NCI-H748 treated with DMSO at 0.1 percent for 48 hours (cell line): ENCODE data around the gene ZBTB7B.
"Not testable (repeated sequence)": the region's sequence is repeated elsewhere in the genome, so short reads cannot be mapped to it uniquely, and the experiment has no call there.

Experiments used
- DNase-seq: peaks from one replicate; lab custom pipeline; 2025; lab: John Stamatoyannopoulos, UW

ZBTB7B gene

GRCh38 chr1:154988058-154988954 lies 14.3 kb upstream of the ZBTB7B start:
- DNase-seq: no peak

DNA sequence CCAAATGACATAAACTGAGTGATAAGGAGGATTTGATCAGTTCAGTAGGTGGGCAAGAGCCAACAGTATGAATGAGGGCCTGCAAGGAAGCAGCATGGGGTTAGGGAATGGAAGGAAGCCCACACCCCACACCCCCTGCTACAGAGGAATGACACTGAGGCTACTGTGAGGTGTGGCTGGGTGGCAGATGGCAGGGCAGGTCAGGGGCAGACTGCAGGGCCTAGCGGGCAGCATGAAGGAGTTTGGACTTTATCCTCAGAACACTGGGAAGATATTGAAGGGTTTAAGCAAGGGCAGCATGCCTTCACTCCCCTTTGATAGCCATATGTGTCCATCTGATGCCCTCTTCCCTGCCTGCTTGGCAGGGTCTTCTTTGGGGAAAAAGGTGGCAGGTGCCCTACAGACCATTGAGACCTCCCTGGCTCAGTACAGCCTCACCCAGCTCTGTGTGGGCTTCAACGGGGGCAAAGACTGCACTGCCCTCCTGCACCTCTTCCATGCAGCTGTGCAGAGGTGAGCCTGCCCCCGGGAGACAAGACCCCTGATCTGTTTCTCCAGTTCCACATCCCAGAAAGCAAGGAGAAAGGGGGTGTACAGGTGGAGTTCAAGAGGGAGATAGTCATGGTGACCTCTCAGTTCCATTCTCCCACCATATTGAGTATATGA lies 13.3 kb upstream of the ZBTB7B start:
- no peak for DNase-seq

GRCh38 chr1:154990276-154990675 lies 12.3 kb upstream of the ZBTB7B start:
- DNase-seq: no peak

GRCh38 chr1:154992721-154993571 lies 9.7 kb upstream of the ZBTB7B start:
- DNase-seq: no peak

- no peak for DNase-seq
Measured at GRCh38 chr1:154993572-154994268, 8.9 kb upstream of the ZBTB7B start, which contains the start of gene LENEP. TSS of gene LENEP (plus strand) at chr1:154993586. CDS start at chr1:154993608, 22 bp downstream.

GRCh38 chr1:154994269-154994587 lies 8.4 kb upstream of the ZBTB7B start:
- no peak for DNase-seq

GRCh38 chr1:154994591-154994990 lies 8.0 kb upstream of the ZBTB7B start:
- no peak for DNase-seq

DNA sequence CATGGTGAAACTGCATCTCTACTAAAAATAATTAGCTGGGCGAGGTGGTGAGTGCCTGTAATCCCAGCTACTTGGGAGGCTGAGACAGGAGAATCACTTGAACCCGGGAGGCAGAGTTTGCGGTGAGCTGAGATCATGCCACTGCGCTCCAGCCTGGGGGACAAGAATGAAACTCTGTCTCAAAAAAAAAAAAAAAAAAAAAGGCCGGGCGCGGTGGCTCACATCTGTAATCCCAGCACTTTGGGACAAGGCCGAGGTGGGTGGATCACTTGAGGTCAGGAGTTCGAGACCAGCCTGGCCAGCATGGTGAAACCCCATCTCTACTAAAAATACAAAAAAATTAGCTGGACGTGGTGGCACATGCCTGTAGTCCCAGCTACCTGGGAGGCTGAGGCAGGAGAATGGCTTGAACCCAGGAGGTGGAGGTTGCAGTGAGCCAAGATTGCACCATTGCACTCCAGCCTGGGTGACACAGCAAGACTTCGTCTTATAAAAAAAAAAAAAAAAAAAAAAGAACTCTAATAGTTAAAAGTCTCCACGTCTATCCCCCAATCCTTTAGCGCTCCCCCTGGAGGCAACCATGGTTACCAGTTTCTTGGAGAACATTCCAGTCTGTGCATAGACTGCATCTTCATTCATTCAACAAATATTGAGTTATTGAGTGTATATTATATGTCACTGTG lies 7.2 kb upstream of the ZBTB7B start:
- DNase-seq: not testable (repeated sequence)

DNA sequence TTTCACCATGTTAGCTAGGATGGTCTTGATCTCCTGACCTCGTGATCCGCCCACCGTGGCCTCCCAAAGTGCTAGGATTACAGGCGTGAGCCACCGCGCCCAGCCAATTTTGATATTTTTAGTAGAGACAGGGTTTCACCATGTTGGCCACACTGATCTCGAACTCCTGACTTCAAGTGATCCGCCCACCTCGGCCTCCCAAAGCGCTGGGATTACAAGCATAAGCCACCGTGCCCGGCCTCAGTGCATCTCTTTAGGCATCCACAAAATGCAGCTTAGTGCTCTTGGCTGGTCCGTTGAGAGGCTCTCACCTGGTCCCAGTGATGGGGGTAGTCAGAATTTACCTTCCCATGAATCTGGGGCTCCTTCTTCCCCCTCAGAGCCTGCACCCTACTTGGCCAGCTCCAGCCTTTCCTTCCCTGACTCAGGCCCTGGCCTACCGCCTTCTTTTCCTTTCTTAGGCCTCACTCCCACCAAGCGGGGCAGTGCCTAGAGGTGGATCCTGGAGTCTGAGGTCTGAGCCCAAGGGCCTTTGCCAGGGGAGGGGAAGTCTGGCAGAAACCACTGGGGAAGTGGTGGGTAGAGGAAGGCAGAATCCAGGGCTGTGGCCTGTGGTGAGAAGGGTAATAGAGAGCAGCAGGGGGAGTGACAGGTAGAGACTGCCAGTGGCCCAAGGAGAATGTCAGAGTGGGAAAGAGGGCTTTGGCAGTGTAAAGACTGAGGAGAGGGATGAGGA lies 5.5 kb upstream of the ZBTB7B start:
- no peak for DNase-seq

GRCh38 chr1:154998201-154998780 lies 4.3 kb upstream of the ZBTB7B start:
- DNase-seq: no peak

DNA sequence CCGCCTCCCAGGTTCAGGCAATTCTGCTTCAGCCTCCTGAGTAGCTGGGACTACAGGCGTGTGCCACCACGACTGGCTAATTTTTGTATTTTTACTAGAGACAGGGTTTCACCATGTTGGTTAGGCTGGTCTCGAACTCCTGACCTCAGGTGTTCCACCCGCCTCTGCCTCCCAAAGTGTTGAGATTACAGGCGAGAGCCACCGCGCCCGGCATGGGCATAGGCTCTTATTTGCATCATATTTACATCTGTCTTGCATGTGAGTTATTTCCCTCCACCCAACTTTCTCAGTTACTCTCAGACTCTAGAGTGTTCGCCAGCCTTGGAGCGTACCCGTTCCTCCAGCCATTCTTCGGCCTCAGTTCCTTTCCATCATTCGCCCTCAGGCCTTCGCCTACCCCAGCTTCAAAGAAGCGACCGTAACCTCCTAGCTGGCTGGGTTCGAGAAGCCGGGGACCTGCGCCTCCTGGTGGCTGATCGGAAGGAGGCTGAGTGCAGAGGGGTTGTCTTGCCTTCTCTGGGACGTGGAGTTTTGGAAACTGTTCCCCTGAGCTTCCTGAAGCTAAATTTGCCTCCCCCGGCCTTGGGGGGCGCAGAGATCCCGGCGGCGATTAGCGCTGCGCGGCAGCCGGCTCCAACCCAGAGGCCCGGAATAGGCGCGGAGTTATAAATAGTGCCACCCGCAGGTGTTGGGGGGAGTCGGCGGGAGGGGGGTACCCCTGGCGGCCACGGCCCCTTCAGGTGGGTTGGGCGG lies 3.6 kb upstream of the ZBTB7B start:
- peak; percentile 37 for DNase-seq

DNA sequence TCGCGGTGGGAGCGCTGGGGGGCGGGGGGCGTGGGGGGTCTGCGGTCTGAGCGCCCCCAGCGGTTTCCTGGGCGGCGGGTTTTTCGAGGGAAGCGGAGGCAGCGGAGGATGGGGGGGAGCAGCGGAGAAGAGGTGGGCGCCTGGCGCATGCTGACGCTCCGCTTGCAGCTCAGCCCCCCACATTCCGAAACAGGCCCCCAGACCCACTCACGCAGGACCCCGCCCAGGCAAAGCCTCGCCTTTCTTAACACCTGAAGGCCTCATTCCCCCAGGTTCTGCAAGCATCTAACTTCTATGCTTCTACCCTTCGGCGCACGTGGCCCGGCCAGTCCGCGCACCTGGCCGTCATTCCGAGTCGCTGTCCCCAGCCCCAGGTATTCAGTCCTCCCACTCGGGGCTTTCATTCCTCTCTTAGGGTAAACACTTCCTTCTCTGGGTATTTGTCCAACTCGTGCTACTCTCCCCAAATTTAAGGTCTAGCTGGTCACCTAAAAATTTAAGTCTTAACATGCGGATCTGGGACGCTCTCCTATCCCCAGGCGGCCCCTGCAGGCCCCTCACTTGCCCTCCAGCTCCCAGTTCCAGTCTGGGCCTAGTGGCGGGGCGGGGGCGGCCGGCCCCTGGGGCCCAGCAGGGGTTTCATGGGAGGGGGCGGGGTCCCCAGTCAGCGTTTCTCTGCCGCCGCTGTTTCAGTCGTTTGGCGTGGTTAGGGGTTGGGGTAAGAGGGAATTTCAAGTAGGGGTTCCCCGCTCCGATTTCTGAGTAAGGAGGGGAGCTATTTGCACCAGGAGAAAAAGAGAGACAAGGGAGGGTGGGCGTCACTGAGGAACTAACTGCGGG lies 2.8 kb upstream of the ZBTB7B start:
- no peak for DNase-seq

- no peak for DNase-seq
Measured at GRCh38 chr1:155000411-155000725, 2.2 kb upstream of the ZBTB7B start.

DNA sequence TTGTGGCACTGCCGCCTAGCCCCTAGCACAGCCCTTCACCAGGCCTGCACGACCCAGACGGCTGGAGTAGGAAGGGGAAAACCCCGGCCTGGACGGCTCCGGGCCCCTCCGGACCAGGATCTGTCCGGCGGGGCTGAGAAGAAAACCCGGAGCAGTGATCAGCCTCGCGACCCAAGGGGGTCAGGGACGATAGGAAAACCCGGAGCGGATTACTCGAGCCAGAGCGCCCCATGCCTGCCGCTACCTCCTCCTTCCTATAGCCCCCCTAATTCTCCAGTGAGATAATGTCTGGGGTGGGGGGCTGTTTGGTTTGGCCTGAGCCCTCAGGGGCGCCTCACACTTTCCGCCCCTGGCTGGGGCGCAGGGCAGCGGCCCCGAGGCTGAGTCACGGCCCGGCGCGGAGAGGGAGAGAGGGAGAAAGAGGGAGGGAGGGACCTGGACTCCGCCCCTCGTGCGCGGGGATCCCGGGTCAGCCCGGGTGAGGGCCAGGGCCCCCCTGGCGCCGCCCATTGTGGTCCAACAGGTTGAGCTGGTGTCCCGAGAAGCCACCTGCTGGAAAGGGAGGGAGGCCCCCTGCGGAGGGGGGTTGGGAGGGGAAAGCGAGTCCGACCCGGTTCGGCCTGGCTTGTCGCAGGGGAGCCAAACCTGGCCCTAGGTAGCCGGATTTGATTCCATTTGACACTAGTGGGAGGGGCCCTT lies 1.7 kb upstream of the ZBTB7B start:
- DNase-seq: no peak

- no peak for DNase-seq
Measured at GRCh38 chr1:155001425-155001674, 1.3 kb upstream of the ZBTB7B start.

GRCh38 chr1:155001675-155002463 lies 733 bp upstream of the ZBTB7B start:
- DNase-seq: peak; percentile 97

DNA sequence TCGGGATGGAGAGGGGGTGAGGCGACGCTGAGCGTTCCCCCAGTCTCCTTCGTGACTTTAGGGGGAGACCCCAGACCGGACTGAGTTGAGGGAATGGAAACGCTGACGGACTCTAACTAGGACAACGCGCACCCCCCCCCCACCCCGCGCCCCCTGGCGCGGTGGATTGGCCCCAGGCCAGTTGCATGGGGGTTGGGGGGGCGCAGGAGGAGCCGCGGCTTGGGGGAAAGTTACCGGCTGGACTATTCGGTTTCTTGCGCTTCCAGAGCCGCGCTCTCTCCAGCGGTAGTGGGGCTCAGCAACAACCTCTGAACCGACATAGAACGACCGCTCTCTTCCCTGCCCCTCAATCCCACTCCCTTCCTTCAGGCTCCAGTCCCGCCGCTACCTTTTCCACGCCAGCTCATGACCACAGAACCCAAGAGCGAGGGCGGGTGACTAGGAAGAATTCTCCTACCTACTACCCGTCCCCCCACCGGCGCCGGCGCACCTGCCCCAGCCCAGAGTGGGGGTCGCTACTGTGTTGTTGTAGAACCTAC lies 694 bp downstream of the ZBTB7B start:
- DNase-seq: peak; percentile 27
